Thyroid gland (tissue), 4 donors: ENCODE measurements around the gene MINAR1.

Experiments used
- CTCF ChIP-seq, 6 experiments: fragments of 200-600 bp in 3 of 6; fragments of 450-650 bp in 3 of 6; sonication (generic) in 3 of 6; IDR thresholded peaks; one replicate each; pipeline ENCODE4 v1.5.1; 2016 to 2019; ENCODE audit warnings: antibody characterized with exemption in 6 of 6, mild to moderate bottlenecking in 2 of 6, inconsistent platforms in 1 of 6, moderate library complexity in 1 of 6
- POLR2A ChIP-seq, 2 donors: fragments of 450-650 bp; IDR thresholded peaks; one replicate each; pipeline ENCODE4 v1.6.1; 2017; ENCODE audit warnings: antibody characterized with exemption in 2 of 2, mild to moderate bottlenecking in 2 of 2, moderate library complexity in 1 of 2

- TF ChIP-seq CTCF (IDR thresholded peaks at IDR 0.05) = no peak
- no peak for TF ChIP-seq POLR2A (IDR thresholded peaks at IDR 0.05)
These were observed 28.6 kb upstream of the MINAR1 start for GRCh38 chr15:79403501-79403900.
